Measurements from ENCODE around the gene VEGFC.

DNA sequence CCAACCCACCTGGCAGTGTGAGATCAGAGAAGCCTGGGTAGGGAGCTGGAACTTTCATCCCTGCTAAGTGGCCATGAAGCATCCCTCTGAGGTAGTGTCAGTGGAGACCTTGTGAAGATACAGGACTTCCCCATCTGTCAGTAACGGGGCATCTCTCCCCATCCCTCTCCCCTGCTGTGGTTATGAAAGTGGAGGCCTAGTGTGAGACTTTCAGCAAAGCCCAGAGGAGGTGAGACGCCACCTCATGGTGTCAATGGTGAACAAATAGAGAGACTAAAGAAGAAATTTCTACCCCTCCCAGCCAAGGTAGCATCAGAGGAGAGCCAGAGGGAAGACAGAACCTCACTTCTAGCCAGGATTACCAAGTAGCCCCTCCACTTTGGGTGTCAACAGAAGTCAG lies 150.2 kb downstream of the VEGFC start:
- TF ChIP-seq, protein P1, sequence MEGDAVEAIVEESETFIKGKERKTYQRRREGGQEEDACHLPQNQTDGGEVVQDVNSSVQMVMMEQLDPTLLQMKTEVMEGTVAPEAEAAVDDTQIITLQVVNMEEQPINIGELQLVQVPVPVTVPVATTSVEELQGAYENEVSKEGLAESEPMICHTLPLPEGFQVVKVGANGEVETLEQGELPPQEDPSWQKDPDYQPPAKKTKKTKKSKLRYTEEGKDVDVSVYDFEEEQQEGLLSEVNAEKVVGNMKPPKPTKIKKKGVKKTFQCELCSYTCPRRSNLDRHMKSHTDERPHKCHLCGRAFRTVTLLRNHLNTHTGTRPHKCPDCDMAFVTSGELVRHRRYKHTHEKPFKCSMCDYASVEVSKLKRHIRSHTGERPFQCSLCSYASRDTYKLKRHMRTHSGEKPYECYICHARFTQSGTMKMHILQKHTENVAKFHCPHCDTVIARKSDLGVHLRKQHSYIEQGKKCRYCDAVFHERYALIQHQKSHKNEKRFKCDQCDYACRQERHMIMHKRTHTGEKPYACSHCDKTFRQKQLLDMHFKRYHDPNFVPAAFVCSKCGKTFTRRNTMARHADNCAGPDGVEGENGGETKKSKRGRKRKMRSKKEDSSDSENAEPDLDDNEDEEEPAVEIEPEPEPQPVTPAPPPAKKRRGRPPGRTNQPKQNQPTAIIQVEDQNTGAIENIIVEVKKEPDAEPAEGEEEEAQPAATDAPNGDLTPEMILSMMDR (IDR thresholded peaks at IDR 0.05), result no peak
- no peak for TF ChIP-seq POLR2A (IDR thresholded peaks at IDR 0.05)
